HEK293 (cell line): ENCODE measurements around the gene HAND2.

Experiments used
- CTCF ChIA-PET: fragments of 350-600 bp; formaldehyde crosslinking; extraction: SDS; loops from one replicate; lab custom pipeline; 2021; ENCODE audit warnings: antibody characterized with exemption; lab: Yijun Ruan, JAX
- POLR2A ChIA-PET: fragments of 300-600 bp; formaldehyde crosslinking; extraction: SDS; loops from one replicate; lab custom pipeline; 2020; ENCODE audit warnings: antibody characterized with exemption, inconsistent platforms; lab: Yijun Ruan, JAX
- H3K27ac ChIP-seq: fragments of 200-500 bp; sonication (Bioruptor generic); 2 replicates; pipeline ENCODE4 v1.5.1; 2014; ENCODE audit warnings: low read depth, low read length, control low read depth, inconsistent platforms; ENCODE audit errors: extremely low read depth
- H3K36me3 ChIP-seq, 2 experiments: fragments of 200-500 bp in 1 of 2; sonication (Bioruptor generic) in 1 of 2; 1 replicate in 1 of 2; 2 replicates in 1 of 2; pipeline ENCODE4 v1.5.1; 2014 to 2017; ENCODE audit warnings: inconsistent platforms in 2 of 2, low read length in 2 of 2; ENCODE audit not compliant: control insufficient read depth in 2 of 2, insufficient read depth in 1 of 2
- H3K4me1 ChIP-seq: fragments of 200-500 bp; sonication (Bioruptor generic); 2 replicates; pipeline ENCODE4 v1.5.1; 2014; ENCODE audit warnings: mild to moderate bottlenecking, low read length, inconsistent platforms; ENCODE audit not compliant: control insufficient read depth, insufficient read depth
- H3K4me3 ChIP-seq: 2 replicates; pipeline ENCODE4 v1.5.1; 2011; ENCODE audit warnings: low read depth, mild to moderate bottlenecking, control low read depth, low read length, moderate library complexity
- H3K9me3 ChIP-seq: fragments of 200-500 bp; sonication (Bioruptor generic); 2 replicates; pipeline ENCODE4 v1.5.1; 2014; ENCODE audit warnings: low read depth, low read length, inconsistent platforms; ENCODE audit not compliant: control insufficient read depth, insufficient read depth
- PRDM1 ChIP-seq: fragments of 450-650 bp; formaldehyde crosslinking; IDR thresholded peaks from 2 replicates; pipeline ENCODE4; 2016; ENCODE audit warnings: missing biosample characterization, missing genetic modification characterization
- TF ChIP-seq, protein P1 (sequence below): fragments of 450-650 bp; formaldehyde crosslinking; IDR thresholded peaks from 2 replicates; pipeline ENCODE4 v1.5.1; 2016; ENCODE audit warnings: missing biosample characterization, missing genetic modification characterization
- TF ChIP-seq, protein P2 (sequence below): fragments of 450-650 bp; formaldehyde crosslinking; IDR thresholded peaks from 2 replicates; pipeline ENCODE4 v1.5.1; 2016; ENCODE audit warnings: missing biosample characterization, missing genetic modification characterization, borderline replicate concordance

Gene HAND2

DNA sequence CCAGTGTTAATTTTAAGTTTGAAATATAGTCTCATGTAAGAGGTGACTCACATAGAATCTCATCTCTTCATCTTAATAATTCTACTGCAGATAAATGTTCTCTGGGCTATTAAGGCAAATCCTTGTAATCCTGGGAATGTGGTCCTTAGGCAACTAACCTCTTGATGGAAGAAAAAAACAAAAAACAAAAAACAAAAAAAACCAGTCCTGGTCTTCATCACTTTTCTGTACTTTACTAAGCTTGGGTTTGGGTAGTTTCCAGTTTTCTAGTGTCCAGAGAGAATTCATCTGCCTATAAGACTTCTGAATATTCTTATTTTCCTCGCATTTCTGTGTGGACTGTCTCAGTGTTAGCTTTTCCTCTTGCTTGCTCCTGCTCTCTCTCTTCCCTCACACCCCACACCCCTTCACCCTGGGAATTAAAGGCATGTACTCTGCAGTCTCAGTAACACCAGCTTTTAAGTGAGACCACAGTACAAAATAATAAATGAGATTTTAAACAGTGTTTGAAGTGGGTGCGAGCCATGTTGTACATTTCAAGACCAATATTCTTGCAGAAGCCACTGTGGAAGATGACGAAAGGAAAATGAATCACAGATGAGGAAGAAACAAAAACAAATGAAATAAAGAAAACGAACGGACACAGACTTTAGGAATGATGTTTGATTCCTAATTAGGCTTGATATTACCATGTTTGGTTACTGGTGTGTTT is 51.7 kb downstream of the HAND2 start:
- ChIA-PET POLR2A (no interaction called here), CTCF (no interaction called here)
- TF ChIP-seq, protein P1, sequence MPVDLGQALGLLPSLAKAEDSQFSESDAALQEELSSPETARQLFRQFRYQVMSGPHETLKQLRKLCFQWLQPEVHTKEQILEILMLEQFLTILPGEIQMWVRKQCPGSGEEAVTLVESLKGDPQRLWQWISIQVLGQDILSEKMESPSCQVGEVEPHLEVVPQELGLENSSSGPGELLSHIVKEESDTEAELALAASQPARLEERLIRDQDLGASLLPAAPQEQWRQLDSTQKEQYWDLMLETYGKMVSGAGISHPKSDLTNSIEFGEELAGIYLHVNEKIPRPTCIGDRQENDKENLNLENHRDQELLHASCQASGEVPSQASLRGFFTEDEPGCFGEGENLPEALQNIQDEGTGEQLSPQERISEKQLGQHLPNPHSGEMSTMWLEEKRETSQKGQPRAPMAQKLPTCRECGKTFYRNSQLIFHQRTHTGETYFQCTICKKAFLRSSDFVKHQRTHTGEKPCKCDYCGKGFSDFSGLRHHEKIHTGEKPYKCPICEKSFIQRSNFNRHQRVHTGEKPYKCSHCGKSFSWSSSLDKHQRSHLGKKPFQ (tag by site-specific recombination): no peak
- no peaks in the 10 kb centered on the region for H3K9me3 ChIP-seq
- no peak overlapping the region for H3K27ac ChIP-seq
- no peaks in the 10 kb centered on the region for H3K36me3 ChIP-seq
- no peak overlapping the region for H3K4me3 ChIP-seq
- no peaks in the 10 kb centered on the region for H3K4me1 ChIP-seq

DNA sequence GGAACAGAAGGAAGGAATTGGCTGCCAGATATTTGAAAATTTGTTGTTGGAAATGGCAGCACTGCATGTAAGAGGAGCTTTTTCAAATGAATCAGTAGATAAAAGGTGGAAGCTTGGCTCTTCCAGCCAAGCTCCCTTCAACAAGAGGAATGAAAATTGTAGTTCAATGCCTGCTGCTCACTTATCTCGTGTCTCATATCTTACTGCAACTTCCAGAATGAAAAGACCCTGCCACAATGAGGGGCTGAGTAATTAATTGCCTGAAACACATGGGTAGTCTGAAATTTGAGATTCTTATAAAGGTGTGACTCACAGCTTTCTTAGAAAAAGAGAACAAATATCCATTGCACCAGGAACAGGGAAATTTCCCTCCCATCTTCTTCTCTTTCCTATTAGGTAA is 53.0 kb downstream of the HAND2 start:
- no peak overlapping the region for H3K27ac ChIP-seq
- no peaks in the 10 kb centered on the region for H3K36me3 ChIP-seq
- TF ChIP-seq, protein P2, sequence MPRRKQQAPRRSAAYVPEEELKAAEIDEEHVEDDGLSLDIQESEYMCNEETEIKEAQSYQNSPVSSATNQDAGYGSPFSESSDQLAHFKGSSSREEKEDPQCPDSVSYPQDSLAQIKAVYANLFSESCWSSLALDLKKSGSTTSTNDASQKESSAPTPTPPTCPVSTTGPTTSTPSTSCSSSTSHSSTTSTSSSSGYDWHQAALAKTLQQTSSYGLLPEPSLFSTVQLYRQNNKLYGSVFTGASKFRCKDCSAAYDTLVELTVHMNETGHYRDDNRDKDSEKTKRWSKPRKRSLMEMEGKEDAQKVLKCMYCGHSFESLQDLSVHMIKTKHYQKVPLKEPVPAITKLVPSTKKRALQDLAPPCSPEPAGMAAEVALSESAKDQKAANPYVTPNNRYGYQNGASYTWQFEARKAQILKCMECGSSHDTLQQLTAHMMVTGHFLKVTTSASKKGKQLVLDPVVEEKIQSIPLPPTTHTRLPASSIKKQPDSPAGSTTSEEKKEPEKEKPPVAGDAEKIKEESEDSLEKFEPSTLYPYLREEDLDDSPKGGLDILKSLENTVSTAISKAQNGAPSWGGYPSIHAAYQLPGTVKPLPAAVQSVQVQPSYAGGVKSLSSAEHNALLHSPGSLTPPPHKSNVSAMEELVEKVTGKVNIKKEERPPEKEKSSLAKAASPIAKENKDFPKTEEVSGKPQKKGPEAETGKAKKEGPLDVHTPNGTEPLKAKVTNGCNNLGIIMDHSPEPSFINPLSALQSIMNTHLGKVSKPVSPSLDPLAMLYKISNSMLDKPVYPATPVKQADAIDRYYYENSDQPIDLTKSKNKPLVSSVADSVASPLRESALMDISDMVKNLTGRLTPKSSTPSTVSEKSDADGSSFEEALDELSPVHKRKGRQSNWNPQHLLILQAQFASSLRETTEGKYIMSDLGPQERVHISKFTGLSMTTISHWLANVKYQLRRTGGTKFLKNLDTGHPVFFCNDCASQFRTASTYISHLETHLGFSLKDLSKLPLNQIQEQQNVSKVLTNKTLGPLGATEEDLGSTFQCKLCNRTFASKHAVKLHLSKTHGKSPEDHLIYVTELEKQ (tag by site-specific recombination): no peak
- TF ChIP-seq PRDM1 (tag by site-specific recombination): 0 out of 2 replicates have a peak, but pooled peaks have one; percentile 5
- TF ChIP-seq, all 188 proteins: peak for 1
- POLR2A ChIA-PET: no interaction called here
- CTCF ChIA-PET: interaction anchor here (0.5 to 0.9 kb wide), 2 partner anchors 85 to 158 kb away, joined by 4 read pairs; no protein-coding TSS in a partner anchor
- Histone ChIP-seq H3K4me1 (no peaks in the 10 kb centered on the region), H3K9me3 (no peaks in the 10 kb centered on the region), H3K4me3 (no peak overlapping the region)
